ENCODE data around the gene CRADD. TPM values are rescaled to one million over a fixed set of nuclear protein-coding genes. Genes with fewer than 3 reads are reported as not detected.

CRADD gene
- total RNA-seq, 1 donor from 2014 or later, result 9.1 TPM

DNA sequence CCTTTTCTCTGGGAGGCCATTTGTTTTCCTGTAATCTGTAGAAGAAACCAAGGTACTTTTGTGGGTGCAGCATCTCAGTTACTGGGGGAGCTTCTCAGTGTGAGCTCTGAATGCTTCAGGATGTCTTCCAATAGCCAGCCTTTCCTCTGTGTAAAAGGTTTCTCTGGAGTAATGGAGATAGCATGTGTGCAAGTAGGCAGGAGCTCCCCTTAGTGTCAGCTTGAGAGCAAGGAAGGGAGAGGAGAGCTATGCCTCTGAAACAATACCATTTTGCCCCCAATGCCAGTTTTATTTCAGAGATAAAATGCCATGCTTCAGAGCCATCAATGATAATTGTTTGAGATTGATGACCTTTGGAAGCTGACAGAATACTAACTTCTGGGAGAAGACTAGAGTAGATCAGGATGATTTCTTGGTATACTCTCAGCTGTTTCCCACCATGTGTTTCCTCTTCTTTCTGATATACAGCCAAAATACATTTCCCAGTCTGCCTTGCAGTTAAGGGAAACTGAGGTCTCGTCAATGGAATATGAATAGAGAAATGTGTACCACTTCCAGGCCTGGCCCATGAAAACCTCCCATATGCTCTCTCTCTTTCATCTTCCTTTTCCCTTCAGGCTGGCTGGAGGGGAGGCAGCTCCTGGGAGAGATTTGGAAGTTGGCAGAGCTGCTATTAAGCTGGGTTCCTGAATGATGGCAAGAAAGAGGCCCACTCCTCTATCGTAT lies 125.7 kb downstream of the CRADD start:
- H3K9me3 Mint-ChIP-seq (ENCODE audit: low read depth), result no peaks in the 10 kb centered on the region
- peak overlapping the region; percentile 31 for H3K4me3 Mint-ChIP-seq (ENCODE audit: unreplicated experiment)
- H3K4me1 Mint-ChIP-seq (ENCODE audit: low read depth), result peaks cover 34% of the 10 kb centered on the region
- no peaks in the 10 kb centered on the region for H3K36me3 Mint-ChIP-seq (ENCODE audit: low read depth)
- TF ChIP-seq, protein P1, sequence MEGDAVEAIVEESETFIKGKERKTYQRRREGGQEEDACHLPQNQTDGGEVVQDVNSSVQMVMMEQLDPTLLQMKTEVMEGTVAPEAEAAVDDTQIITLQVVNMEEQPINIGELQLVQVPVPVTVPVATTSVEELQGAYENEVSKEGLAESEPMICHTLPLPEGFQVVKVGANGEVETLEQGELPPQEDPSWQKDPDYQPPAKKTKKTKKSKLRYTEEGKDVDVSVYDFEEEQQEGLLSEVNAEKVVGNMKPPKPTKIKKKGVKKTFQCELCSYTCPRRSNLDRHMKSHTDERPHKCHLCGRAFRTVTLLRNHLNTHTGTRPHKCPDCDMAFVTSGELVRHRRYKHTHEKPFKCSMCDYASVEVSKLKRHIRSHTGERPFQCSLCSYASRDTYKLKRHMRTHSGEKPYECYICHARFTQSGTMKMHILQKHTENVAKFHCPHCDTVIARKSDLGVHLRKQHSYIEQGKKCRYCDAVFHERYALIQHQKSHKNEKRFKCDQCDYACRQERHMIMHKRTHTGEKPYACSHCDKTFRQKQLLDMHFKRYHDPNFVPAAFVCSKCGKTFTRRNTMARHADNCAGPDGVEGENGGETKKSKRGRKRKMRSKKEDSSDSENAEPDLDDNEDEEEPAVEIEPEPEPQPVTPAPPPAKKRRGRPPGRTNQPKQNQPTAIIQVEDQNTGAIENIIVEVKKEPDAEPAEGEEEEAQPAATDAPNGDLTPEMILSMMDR (IDR thresholded peaks at IDR 0.05), result peak; percentile 65
- no peak for DNase-seq (ENCODE audit: low spot score)
- H3K27me3 Mint-ChIP-seq (ENCODE audit: low read depth), result no peaks in the 10 kb centered on the region
- H3K27ac Mint-ChIP-seq (ENCODE audit: unreplicated experiment), result peak overlapping the region; percentile 84

DNA sequence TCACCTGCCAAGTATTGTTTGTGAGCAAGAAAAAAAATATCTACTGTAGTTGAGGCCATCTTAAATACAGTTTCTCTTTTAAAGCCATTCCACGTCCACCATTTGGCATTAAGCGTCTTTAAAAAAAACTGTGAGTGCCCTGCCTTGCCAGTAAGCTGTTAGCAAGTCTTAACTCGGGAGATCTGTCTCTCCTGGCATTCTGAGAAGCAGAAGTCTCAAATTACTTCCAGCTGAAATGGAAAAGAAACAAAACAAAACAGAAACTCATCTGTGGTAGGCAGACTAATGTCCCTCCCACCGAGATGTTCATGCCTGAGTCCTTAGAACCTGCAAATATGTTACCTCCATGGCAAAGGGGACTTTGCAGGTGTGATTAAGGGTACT lies 126.2 kb downstream of the CRADD start:
- no peak for DNase-seq (ENCODE audit: low spot score)
- H3K27ac Mint-ChIP-seq (ENCODE audit: unreplicated experiment), result peak overlapping the region; percentile 84
- no peaks in the 10 kb centered on the region for H3K9me3 Mint-ChIP-seq (ENCODE audit: low read depth)
- H3K36me3 Mint-ChIP-seq (ENCODE audit: low read depth), result no peaks in the 10 kb centered on the region
- no peaks in the 10 kb centered on the region for H3K27me3 Mint-ChIP-seq (ENCODE audit: low read depth)
- H3K4me1 Mint-ChIP-seq (ENCODE audit: low read depth), result peaks cover 34% of the 10 kb centered on the region
- TF ChIP-seq, protein P1 (IDR thresholded peaks at IDR 0.05), result no peak
- H3K4me3 Mint-ChIP-seq (ENCODE audit: unreplicated experiment), result peak overlapping the region; percentile 31

DNA sequence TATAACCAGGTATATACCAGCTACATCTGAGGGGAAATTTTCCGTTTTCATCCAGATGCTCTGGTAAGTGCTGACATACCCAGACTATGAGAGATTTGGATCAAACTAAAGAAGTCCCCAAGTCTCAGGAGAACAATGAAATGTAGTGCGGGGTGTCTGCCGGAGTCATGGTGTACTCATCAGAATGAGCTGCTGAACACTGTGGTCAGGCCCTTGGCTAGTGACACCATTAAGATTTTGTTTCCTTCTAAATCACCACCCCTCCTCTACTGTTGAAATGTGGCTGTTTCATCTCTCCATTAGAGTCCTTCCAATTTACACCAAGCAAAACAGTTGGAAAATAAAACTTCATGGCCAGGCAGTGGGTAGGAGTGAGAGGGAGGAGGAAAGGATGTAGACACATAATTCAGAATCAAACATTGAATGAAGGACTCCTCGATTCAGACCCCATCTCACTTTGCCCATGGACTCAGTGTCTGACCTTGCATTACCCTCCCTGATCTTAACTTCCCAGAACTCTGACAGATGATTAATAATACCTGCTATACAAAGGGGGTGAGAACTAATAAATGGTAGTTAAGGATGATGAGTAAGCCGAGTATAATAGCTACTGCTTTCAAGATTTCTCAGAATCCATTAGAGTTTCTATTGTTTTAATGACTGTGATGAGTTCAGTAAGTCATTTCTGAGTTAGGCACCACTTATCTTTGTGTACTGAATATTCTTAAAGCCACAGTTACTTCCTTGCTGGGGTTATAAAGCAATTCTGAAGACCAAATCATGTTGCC lies 127.4 kb downstream of the CRADD start:
- Mint-ChIP-seq H3K4me3 (ENCODE audit: unreplicated experiment) (no peak overlapping the region), H3K27me3 (ENCODE audit: low read depth) (no peaks in the 10 kb centered on the region), H3K9me3 (ENCODE audit: low read depth) (no peaks in the 10 kb centered on the region), H3K4me1 (ENCODE audit: low read depth) (peaks cover 38% of the 10 kb centered on the region), H3K36me3 (ENCODE audit: low read depth) (no peaks in the 10 kb centered on the region), H3K27ac (ENCODE audit: unreplicated experiment) (no peak overlapping the region)
- TF ChIP-seq, protein P1 (IDR thresholded peaks at IDR 0.05), result no peak
- no peak for DNase-seq (ENCODE audit: low spot score)

DNA sequence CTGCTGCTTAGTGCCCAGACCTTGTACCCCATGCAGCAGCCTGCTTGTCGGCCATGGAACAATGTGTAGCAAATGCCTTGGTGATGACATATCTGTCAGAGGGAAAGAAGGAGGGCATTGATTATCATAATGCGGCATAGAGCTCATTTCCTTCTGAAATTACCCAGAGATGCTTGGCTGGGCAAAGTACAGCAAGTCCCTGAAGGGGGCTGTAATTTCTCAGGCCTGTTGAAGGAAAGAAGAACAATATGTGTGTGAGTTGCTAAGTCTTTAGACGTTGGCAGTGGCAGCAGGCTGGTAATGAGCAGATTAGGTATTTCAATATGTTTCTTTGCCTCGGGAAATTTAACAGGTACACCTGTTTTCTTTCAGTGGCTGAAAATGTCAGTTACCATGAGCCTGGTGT lies 128.6 kb downstream of the CRADD start:
- Mint-ChIP-seq H3K9me3 (ENCODE audit: low read depth) (no peaks in the 10 kb centered on the region), H3K4me1 (ENCODE audit: low read depth) (peaks cover 47% of the 10 kb centered on the region), H3K27me3 (ENCODE audit: low read depth) (no peaks in the 10 kb centered on the region), H3K4me3 (ENCODE audit: unreplicated experiment) (no peak overlapping the region), H3K36me3 (ENCODE audit: low read depth) (no peaks in the 10 kb centered on the region), H3K27ac (ENCODE audit: unreplicated experiment) (no peak overlapping the region)
- no peak for DNase-seq (ENCODE audit: low spot score)
- TF ChIP-seq, protein P1 (IDR thresholded peaks at IDR 0.05), result no peak

DNA sequence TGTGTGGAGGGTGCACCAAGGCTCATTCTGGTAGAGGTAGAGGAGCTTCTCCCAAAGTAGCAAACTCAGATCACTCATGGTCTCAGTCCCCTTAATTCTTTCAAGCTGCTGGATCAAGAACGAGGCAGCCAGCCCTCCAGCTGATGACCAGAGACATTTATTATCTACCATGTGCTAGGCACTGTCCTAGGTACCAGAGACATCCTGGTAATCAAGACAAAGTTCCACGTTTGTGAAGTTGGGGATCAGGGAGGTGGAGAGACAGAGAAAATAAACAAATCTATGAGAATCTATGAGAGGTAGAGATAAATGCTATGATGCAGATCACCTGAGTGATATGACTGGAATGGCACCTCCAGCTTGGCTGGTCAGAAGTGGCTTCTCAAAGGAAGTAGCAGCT lies 130.2 kb downstream of the CRADD start:
- Mint-ChIP-seq H3K9me3 (ENCODE audit: low read depth) (no peaks in the 10 kb centered on the region), H3K27me3 (ENCODE audit: low read depth) (no peaks in the 10 kb centered on the region), H3K36me3 (ENCODE audit: low read depth) (no peaks in the 10 kb centered on the region), H3K27ac (ENCODE audit: unreplicated experiment) (no peak overlapping the region), H3K4me1 (ENCODE audit: low read depth) (peaks cover 61% of the 10 kb centered on the region), H3K4me3 (ENCODE audit: unreplicated experiment) (no peak overlapping the region)
- DNase-seq (ENCODE audit: low spot score), result no peak
- TF ChIP-seq, protein P1 (IDR thresholded peaks at IDR 0.05), result no peak

All from chondrocyte (in vitro differentiated cells).